Bone marrow (tissue), 2 donors: ENCODE results near the gene ANKRD17.
A peak's percentile ranks its signal among the peaks of the same experiment; 100 is the strongest.
"Not testable (repeated sequence)": the region's sequence is repeated elsewhere in the genome, so short reads cannot be mapped to it uniquely, and the experiment has no call there.

ENCODE experiments used
- DNase-seq, 2 donors: peaks; one replicate each; lab custom pipeline; 2025; lab: John Stamatoyannopoulos, UW

ANKRD17 gene, protein sequence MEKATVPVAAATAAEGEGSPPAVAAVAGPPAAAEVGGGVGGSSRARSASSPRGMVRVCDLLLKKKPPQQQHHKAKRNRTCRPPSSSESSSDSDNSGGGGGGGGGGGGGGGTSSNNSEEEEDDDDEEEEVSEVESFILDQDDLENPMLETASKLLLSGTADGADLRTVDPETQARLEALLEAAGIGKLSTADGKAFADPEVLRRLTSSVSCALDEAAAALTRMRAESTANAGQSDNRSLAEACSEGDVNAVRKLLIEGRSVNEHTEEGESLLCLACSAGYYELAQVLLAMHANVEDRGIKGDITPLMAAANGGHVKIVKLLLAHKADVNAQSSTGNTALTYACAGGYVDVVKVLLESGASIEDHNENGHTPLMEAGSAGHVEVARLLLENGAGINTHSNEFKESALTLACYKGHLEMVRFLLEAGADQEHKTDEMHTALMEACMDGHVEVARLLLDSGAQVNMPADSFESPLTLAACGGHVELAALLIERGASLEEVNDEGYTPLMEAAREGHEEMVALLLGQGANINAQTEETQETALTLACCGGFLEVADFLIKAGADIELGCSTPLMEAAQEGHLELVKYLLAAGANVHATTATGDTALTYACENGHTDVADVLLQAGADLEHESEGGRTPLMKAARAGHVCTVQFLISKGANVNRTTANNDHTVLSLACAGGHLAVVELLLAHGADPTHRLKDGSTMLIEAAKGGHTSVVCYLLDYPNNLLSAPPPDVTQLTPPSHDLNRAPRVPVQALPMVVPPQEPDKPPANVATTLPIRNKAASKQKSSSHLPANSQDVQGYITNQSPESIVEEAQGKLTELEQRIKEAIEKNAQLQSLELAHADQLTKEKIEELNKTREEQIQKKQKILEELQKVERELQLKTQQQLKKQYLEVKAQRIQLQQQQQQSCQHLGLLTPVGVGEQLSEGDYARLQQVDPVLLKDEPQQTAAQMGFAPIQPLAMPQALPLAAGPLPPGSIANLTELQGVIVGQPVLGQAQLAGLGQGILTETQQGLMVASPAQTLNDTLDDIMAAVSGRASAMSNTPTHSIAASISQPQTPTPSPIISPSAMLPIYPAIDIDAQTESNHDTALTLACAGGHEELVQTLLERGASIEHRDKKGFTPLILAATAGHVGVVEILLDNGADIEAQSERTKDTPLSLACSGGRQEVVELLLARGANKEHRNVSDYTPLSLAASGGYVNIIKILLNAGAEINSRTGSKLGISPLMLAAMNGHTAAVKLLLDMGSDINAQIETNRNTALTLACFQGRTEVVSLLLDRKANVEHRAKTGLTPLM (N-terminal part only)

GRCh38 chr4:73258686-73259570 is at the start of gene ANKRD17:
ANKRD17 (minus strand) TSS chr4:73258798; CDS start chr4:73258668, 130 bp downstream.
- DNase-seq, result peak; percentile 97 to 99

- DNase-seq, result peak in 1 of 2 donors; percentile 80
Measured at GRCh38 chr4:73308286-73308685, 49.7 kb upstream of the ANKRD17 start.

GRCh38 chr4:73303711-73304110 is 45.1 kb upstream of the ANKRD17 start:
- DNase-seq, result no peak

DNA sequence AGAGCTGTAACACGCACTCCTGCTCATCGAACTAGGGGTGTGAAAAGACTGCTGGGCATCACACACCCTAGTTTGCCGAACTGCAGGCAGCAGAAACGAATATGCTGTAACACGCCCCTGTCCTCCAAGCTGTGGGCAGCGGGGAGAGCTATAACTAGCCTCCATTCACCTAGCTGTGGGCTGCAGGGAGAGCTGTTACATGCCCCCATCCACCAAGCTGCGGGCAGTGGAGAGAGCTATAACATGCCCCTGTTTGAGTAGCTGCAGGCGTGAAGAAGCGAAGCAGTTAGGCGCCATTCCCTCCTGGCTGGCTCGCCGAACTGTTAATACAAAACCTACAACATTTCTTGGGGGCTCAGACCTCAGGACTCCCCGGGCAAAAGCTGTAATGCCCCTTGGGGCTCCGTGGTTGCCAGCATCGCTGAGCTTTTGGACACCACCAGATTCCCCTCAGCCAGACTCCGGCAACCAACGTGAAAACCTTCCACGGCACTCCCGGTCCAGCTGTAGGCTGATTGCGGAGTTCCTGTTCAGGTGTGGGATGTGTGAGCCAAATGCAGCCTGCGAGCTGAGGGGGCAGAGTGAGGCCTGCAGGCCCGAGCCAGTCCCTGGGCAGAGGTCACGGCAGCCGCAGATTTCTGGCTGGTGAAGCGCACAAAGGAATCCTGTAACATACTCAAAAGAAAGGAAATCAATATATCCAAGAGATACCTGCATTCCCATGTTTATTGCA is 41.1 kb upstream of the ANKRD17 start:
- DNase-seq, result no peak

DNA sequence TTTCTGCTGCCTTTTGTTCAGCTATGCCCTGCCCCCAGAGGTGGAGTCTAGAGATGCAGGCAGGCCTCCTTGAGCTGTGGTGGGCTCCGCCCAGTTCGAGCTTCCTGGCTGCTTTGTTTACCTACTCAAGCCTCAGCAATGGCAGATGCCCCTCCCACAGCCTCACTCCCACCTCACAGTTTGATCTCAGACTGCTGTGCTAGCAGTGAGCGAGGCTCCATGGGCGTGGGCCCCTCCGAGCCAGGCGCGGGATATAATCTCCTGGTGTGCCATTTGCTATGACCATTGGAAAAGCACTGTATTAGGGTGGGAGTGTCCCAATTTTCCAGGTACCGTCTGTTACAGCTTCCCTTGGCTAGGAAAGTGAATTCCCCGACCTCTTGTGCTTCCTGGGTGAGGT is 34.1 kb upstream of the ANKRD17 start:
- not testable (repeated sequence) for DNase-seq

DNA sequence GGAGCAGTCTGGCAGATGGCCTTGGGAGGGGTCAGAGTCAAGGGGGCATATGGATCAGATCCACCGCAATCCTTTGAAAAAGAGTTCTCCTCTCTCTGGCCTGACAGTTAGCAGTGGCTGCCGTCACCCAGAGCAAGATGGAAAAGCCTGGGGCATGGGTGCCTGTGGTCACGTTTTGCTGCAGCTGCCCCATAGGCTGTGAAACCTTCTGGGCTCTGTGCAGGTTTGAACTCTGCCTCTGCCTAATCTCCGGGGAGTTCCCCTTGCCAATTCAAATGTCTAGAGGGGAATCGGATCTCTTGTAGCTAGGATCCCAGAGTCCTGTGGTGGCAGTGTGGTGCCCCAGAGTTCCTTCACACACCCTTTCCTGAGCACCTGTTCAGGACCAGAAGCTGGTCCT is 23.4 kb upstream of the ANKRD17 start:
- DNase-seq, result no peak

- no peak for DNase-seq
Measured at GRCh38 chr4:73281396-73281795, 22.8 kb upstream of the ANKRD17 start.

DNA sequence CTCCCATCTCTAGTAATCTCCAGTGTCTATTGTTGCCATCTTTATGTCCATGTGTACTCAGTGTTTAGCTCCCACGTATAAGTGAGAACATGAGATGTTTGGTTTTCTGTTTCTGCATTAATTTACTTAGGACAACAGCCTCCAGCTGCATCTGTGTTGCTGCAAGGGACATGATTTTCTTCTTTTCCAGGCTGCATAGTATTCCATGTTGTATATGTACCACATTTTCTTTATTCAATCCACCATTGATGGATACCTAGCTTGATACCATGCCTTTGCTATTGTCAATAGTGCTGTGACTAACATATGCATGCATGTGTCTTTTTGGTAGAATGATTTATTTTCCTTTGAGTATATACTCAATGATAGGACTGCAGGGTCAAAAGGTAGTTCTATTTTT is 18.6 kb upstream of the ANKRD17 start:
- DNase-seq, result no peak

DNA sequence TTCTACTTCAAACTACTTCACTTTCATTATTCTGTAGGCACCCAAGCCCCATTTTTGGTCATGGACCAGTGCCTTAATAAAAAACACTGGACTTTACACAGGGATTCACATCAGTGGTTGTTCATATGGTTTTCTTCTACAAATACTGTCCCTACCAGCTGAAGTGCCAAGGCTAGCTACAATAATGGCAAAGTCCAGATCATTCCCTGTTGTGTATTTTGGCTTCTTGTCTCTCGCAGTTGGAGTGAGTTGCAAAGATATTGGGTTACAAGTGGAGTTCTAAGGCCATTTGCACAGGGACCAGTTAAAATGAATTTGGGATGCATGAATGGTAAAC is 16.7 kb upstream of the ANKRD17 start:
- DNase-seq, result no peak

DNA sequence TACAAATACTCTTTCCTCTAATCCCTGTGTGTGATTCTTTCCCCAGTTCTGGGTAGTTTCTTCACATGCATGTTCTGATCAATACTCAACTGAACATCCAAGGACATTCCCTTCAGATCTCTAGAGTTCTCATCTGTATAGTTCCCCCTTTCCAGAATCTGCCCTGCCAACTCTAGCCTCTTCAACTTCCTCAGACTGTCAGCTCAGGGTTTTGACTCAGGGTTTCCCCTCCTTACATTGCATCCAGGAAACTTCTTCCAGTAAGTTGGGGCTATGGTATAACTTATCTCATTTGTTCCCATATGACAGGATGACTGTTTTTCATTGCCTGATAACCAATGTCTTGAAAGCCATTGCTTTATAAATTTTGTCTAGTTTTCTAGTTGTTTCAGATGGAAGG is 14.2 kb upstream of the ANKRD17 start:
- DNase-seq, result no peak

GRCh38 chr4:73267050-73267449 is 8.5 kb upstream of the ANKRD17 start:
- no peak for DNase-seq

- DNase-seq, result peak in 1 of 2 donors; percentile 18
Measured at GRCh38 chr4:73259571-73260090, 1.0 kb upstream of the ANKRD17 start.

DNA sequence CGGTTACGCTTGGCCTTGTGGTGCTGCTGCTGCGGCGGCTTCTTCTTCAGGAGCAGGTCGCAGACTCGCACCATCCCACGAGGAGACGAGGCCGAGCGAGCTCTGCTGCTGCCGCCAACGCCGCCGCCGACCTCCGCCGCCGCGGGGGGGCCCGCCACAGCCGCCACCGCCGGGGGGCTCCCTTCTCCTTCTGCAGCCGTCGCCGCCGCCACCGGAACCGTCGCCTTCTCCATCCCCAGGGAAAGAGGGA is 237 bp downstream of the ANKRD17 start:
- no peak for DNase-seq

DNA sequence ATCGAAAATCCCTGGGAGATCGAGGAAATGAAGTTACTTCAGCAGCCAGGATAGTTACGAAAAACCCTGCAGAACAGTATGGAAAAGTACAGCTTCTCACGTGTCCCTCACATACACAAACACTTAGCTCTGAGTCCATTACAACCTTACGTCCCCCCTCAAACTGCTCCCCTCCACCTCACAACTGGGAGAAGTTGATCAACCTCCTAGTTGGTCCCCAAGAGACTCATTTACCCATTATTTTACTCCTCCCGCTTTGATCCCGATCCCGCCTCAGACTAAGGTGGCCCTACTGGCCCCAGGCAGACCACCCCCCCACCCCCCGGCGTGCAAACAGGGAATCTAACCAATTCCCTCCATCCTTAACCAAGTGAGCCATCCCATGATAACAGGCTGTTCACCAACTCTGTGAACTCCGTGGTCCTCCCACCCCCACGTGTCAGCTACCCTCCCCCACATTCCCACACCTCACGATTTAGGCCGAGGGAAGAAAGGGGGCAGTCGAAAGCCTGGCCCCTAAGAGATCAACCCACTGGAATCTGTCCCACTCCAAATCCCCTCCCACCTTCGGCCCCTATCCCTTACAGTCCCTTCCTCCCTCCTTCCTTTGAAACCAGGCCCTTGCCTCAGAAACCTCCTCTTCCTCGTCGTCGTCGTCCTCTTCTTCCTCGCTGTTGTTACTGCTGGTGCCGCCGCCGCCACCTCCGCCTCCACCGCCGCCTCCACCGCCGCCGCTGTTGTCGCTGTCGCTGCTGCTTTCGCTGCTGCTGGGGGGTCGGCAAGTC is 755 bp downstream of the ANKRD17 start:
- no peak for DNase-seq

GRCh38 chr4:73257234-73257633 is 1.4 kb downstream of the ANKRD17 start:
- DNase-seq, result peak; percentile 7 to 83

DNA sequence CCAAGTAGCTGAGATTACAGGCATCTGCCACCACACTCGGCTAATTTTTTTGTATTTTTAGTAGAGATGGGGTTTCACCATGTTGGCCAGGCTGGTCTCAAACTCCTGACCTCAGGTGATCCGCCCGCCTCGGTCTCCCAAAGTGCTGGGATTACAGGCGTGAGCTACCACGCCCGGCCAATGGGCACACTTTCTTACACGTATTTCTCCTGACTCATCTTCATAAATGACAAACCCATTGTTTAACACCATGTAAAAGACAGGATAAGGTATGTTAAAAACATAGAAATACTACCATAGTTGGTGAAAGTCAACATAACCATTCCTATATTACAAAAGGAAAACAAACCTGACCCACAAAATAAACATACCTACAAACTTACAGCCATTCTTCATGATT is 2.8 kb downstream of the ANKRD17 start:
- not testable (repeated sequence) for DNase-seq

GRCh38 chr4:73252001-73252400 is 6.6 kb downstream of the ANKRD17 start:
- no peak for DNase-seq

DNA sequence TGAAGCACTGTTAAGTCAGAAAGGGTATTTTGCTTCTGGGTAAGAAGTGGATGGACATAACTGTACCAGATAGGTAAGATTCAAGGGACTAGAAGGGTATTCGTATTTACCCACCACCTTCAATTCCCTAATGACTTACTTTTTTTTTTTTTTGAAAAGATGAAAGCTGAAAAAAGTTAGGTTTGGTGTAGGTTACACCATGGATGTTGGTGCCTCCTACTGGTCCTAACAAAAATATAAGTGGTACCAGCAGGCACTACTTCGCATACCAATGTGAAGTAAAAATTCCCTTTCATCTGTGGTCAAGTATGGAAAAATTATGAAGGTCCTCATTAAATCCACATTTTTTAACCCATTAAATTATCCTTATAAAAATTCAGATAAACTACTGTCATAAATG is 7.2 kb downstream of the ANKRD17 start:
- no peak for DNase-seq

- DNase-seq, result no peak
Measured at GRCh38 chr4:73250642-73251041, 8.0 kb downstream of the ANKRD17 start.

- no peak for DNase-seq
Measured at GRCh38 chr4:73248821-73249220, 9.8 kb downstream of the ANKRD17 start.
